WTC11 (cell line): ENCODE measurements around the gene MOV10L1. TPM values are rescaled to one million over a fixed set of nuclear protein-coding genes. Genes with fewer than 3 reads are reported as not detected.
A peak's percentile ranks its signal among the peaks of the same experiment; 100 is the strongest.

Source experiments
- ATAC-seq: fragments of 200-7000 bp; cut with Tn5 transposase; 2 replicates; pipeline ENCODE4 v1.10.0; 2021; ENCODE audit warnings: mild to moderate bottlenecking, moderate library complexity
- CTCF ChIA-PET: fragments of 300-600 bp; sonication (Branson Sonifier 250); formaldehyde crosslinking; loops from one replicate; lab custom pipeline; 2021; ENCODE audit warnings: antibody characterized with exemption; lab: Charles Lee
- POLR2A ChIA-PET: fragments of 350-600 bp; sonication (Branson Sonifier 250); formaldehyde crosslinking; loops from one replicate; lab custom pipeline; 2021; ENCODE audit warnings: antibody characterized with exemption; lab: Charles Lee
- DNase-seq: peaks from one replicate; pipeline ENCODE4 v3.0.0; 2021; ENCODE audit warnings: low spot score
- H3K27ac Mint-ChIP-seq: 2 replicates; pipeline ENCODE4 v1.8.0; 2021; ENCODE audit warnings: mixed read lengths
- H3K27me3 Mint-ChIP-seq: 2 replicates; pipeline ENCODE4 v1.8.0; 2021; ENCODE audit warnings: low read depth, mild to moderate bottlenecking, moderate library complexity, mixed read lengths
- H3K36me3 Mint-ChIP-seq: 2 replicates; pipeline ENCODE4 v1.8.0; 2021; ENCODE audit warnings: mixed read lengths
- H3K4me1 Mint-ChIP-seq: 2 replicates; pipeline ENCODE4 v1.8.0; 2022; ENCODE audit warnings: mixed read lengths
- H3K4me3 Mint-ChIP-seq: 2 replicates; pipeline ENCODE4 v1.8.0; 2021; ENCODE audit warnings: mild to moderate bottlenecking, moderate library complexity, mixed read lengths
- H3K9me3 Mint-ChIP-seq: 2 replicates; pipeline ENCODE4 v1.8.0; 2021; ENCODE audit warnings: mixed read lengths
- AFF4 ChIP-seq: sonication (generic); formaldehyde crosslinking; IDR thresholded peaks from 2 replicates; pipeline ENCODE4 v1.8.1; 2023; ENCODE audit warnings: mild to moderate bottlenecking, missing genetic modification reagents, borderline replicate concordance
- AR ChIP-seq: fragments of 250-450 bp; sonication (Bioruptor Pico); IDR thresholded peaks from 2 replicates; pipeline ENCODE4 v1.9.0; 2021; ENCODE audit warnings: mild to moderate bottlenecking
- ATF6 ChIP-seq: sonication (generic); formaldehyde crosslinking; IDR thresholded peaks from 2 replicates; pipeline ENCODE4 v1.8.1; 2023; ENCODE audit warnings: mild to moderate bottlenecking, missing genetic modification reagents
- CREB1 ChIP-seq: sonication (generic); formaldehyde crosslinking; IDR thresholded peaks from 2 replicates; pipeline ENCODE4 v1.8.0; 2023; ENCODE audit warnings: mild to moderate bottlenecking, missing genetic modification reagents
- GABPB1 ChIP-seq: sonication (generic); formaldehyde crosslinking; IDR thresholded peaks from 2 replicates; pipeline ENCODE4 v1.8.1; 2023; ENCODE audit warnings: mild to moderate bottlenecking, missing genetic modification reagents
- GRHL2 ChIP-seq: fragments of 250-450 bp; sonication (Bioruptor Pico); IDR thresholded peaks from 2 replicates; pipeline ENCODE4 v1.8.0; 2022; ENCODE audit warnings: mild to moderate bottlenecking, moderate library complexity; ENCODE audit not compliant: insufficient replicate concordance, severe bottlenecking
- HMGXB4 ChIP-seq: sonication (generic); formaldehyde crosslinking; IDR thresholded peaks from 2 replicates; pipeline ENCODE4 v1.8.1; 2023; ENCODE audit warnings: mild to moderate bottlenecking, moderate library complexity, missing genetic modification reagents
- IRF1 ChIP-seq: sonication (generic); formaldehyde crosslinking; IDR thresholded peaks from 2 replicates; pipeline ENCODE4 v1.8.0; 2023; ENCODE audit warnings: missing genetic modification reagents
- MLX ChIP-seq: sonication (generic); formaldehyde crosslinking; IDR thresholded peaks from 2 replicates; pipeline ENCODE4 v1.8.1; 2023; ENCODE audit warnings: mild to moderate bottlenecking, missing genetic modification reagents, moderate library complexity
- NR1H2 ChIP-seq: sonication (generic); formaldehyde crosslinking; IDR thresholded peaks from 2 replicates; pipeline ENCODE4 v1.9.0; 2021; ENCODE audit warnings: mild to moderate bottlenecking, moderate library complexity, missing genetic modification reagents
- NR2C2 ChIP-seq: sonication (generic); formaldehyde crosslinking; IDR thresholded peaks from 2 replicates; pipeline ENCODE4 v1.8.0; 2022; ENCODE audit warnings: mild to moderate bottlenecking, missing genetic modification reagents
- PREB ChIP-seq: sonication (generic); formaldehyde crosslinking; IDR thresholded peaks from 2 replicates; pipeline ENCODE4 v1.8.1; 2022; ENCODE audit warnings: mild to moderate bottlenecking, missing genetic modification reagents, moderate library complexity, borderline replicate concordance
- SMAD3 ChIP-seq: sonication (generic); formaldehyde crosslinking; IDR thresholded peaks from 2 replicates; pipeline ENCODE4 v1.8.0; 2022; ENCODE audit warnings: missing genetic modification reagents, mild to moderate bottlenecking, borderline replicate concordance
- TCF7 ChIP-seq: sonication (generic); formaldehyde crosslinking; IDR thresholded peaks from 2 replicates; pipeline ENCODE4 v1.8.0; 2022; ENCODE audit warnings: mild to moderate bottlenecking, low read depth, missing genetic modification reagents, moderate library complexity
- TEAD4 ChIP-seq: sonication (generic); formaldehyde crosslinking; IDR thresholded peaks from 2 replicates; pipeline ENCODE4 v1.8.0; 2022; ENCODE audit warnings: mild to moderate bottlenecking, missing genetic modification reagents
- USF1 ChIP-seq: sonication (generic); formaldehyde crosslinking; IDR thresholded peaks from 2 replicates; pipeline ENCODE4 v1.8.0; 2022; ENCODE audit warnings: mild to moderate bottlenecking, missing genetic modification reagents
- USF2 ChIP-seq: sonication (generic); formaldehyde crosslinking; IDR thresholded peaks from 2 replicates; pipeline ENCODE4 v1.8.1; 2023; ENCODE audit warnings: mild to moderate bottlenecking, missing genetic modification reagents, moderate library complexity
- ZMAT4 ChIP-seq: fragments of 250-450 bp; sonication (Bioruptor Pico); IDR thresholded peaks from 2 replicates; pipeline ENCODE4 v1.9.0; 2021; ENCODE audit warnings: mild to moderate bottlenecking
- ZNF671 ChIP-seq: fragments of 250-450 bp; sonication (Bioruptor Pico); IDR thresholded peaks from 2 replicates; pipeline ENCODE4 v1.8.0; 2021; ENCODE audit warnings: mild to moderate bottlenecking
- total RNA-seq: library from RNA; stranded (reverse); gene quantifications from 3 replicates; pipeline ENCODE4 v1.2.3, GENCODE V29; 2021

Gene MOV10L1
- total RNA-seq, 1 experiment from 2014 or later, result not detected

GRCh38 chr22:50199251-50199721 lies 109.5 kb downstream of the MOV10L1 start (continued):
- TF ChIP-seq ATF6 (CRISPR knock-in tag), result no peak

GRCh38 chr22:50199829-50200460 lies 110.1 kb downstream of the MOV10L1 start:
- DNase-seq, result peak; percentile 73
- CTCF ChIA-PET, result interaction anchor here (1.0 kb wide), 2 partner anchors 9 to 37 kb away, joined by 3 to 4 read pairs; no protein-coding TSS in a partner anchor
- Mint-ChIP-seq H3K4me3 (peak overlapping the region; percentile 67), H3K36me3 (peaks cover 14% of the 10 kb centered on the region), H3K4me1 (peaks cover 12% of the 10 kb centered on the region), H3K27me3 (no peaks in the 10 kb centered on the region), H3K27ac (peak overlapping the region; percentile 94), H3K9me3 (peaks cover 4% of the 10 kb centered on the region; the same call in 1 of the 2 replicates)
- POLR2A ChIA-PET, result no interaction called here
- peak; percentile 63 for ATAC-seq
- TF ChIP-seq IRF1 (no peak), USF1 (CRISPR knock-in tag) (no peak), GRHL2 (CRISPR knock-in tag) (no peak), ZNF671 (CRISPR knock-in tag) (no peak), SMAD3 (CRISPR knock-in tag) (no peak), HMGXB4 (CRISPR knock-in tag) (no peak), CREB1 (0 out of 2 replicates have a peak, but pooled peaks have one; percentile 13), AFF4 (CRISPR knock-in tag) (no peak), NR1H2 (CRISPR knock-in tag) (no peak), TEAD4 (no peak), NR2C2 (CRISPR knock-in tag) (no peak), GABPB1 (CRISPR knock-in tag) (no peak), PREB (CRISPR knock-in tag) (no peak), ZMAT4 (CRISPR knock-in tag) (no peak), MLX (CRISPR knock-in tag) (no peak), USF2 (peak; percentile 28; the same call in 1 of the 2 replicates), AR (CRISPR knock-in tag) (0 out of 2 replicates have a peak, but pooled peaks have one; percentile 41), TCF7 (CRISPR knock-in tag) (no peak)
